WI38 (cell line): ENCODE results near the gene HOXA2.
A peak's percentile ranks its signal among the peaks of the same experiment; 100 is the strongest.

Experiments used
- H3K4me3 ChIP-seq: 2 replicates; pipeline ENCODE4 v1.5.1; 2011; ENCODE audit warnings: low read depth, mild to moderate bottlenecking, control low read depth, low read length
- TF ChIP-seq, protein P1 (sequence below): IDR thresholded peaks from 2 replicates; pipeline ENCODE4 v1.5.1; 2012; ENCODE audit warnings: low read depth, mild to moderate bottlenecking, control low read depth, low read length

HOXA2 gene

GRCh38 chr7:27111751-27112277 lies 9.3 kb upstream of the HOXA2 start:
- TF ChIP-seq, protein P1, sequence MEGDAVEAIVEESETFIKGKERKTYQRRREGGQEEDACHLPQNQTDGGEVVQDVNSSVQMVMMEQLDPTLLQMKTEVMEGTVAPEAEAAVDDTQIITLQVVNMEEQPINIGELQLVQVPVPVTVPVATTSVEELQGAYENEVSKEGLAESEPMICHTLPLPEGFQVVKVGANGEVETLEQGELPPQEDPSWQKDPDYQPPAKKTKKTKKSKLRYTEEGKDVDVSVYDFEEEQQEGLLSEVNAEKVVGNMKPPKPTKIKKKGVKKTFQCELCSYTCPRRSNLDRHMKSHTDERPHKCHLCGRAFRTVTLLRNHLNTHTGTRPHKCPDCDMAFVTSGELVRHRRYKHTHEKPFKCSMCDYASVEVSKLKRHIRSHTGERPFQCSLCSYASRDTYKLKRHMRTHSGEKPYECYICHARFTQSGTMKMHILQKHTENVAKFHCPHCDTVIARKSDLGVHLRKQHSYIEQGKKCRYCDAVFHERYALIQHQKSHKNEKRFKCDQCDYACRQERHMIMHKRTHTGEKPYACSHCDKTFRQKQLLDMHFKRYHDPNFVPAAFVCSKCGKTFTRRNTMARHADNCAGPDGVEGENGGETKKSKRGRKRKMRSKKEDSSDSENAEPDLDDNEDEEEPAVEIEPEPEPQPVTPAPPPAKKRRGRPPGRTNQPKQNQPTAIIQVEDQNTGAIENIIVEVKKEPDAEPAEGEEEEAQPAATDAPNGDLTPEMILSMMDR: no peak
- peak overlapping the region; percentile 65 for H3K4me3 ChIP-seq

GRCh38 chr7:27111042-27111750 lies 8.7 kb upstream of the HOXA2 start:
- H3K4me3 ChIP-seq: peak overlapping the region; percentile 65
- TF ChIP-seq, protein P1: no peak

DNA sequence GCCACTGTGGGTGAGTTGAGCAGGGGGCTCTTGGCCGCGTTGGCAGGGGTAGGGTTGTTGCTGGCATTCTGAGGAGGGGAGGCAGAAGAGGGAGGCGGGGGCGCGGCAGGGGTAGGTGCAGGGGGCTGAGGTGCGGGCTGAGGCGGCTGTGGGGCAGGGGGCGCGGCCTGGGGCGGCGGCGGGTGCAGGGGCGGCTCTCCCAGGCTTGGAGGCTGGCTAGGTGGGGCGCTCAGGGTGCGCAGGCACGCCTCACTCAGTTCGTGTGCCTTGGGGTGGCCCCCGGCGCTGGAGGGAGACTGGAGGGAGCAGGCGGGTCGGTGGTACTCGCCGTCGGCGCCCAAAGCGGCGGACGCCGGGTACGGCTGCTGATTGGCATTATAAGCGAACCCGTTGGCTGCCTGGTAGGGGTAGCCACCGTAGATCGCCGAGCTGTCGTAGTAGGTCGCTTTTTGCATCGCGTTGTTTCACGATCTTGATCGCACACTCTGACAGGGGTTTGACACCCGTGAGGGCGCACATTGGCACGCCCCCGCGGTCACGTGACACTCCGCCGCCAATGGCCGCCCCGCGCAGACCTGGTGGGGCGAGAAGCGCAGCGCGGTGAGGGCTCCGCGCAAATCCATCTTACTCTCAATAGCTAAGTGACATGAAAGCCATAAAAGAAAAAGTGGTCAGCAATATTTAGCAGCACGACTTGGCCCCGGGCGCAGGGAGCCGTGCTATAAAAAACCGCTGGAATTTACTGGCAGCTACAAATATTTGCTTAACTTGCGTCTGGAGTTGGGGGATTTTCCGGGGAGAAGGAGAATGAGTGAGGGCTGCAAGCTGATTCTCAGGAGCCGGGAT lies 7.9 kb upstream of the HOXA2 start:
- peak overlapping the region; percentile 65 for H3K4me3 ChIP-seq
- TF ChIP-seq, protein P1: no peak

- no peak overlapping the region; the same call in 1 of the 2 replicates for H3K4me3 ChIP-seq
- TF ChIP-seq, protein P1: no peak
Observed at GRCh38 chr7:27109466-27110185, 7.1 kb upstream of the HOXA2 start.

- peak overlapping the region; percentile 59 for H3K4me3 ChIP-seq
- TF ChIP-seq, protein P1: no peak
Observed at GRCh38 chr7:27108390-27109127, 6.1 kb upstream of the HOXA2 start.

DNA sequence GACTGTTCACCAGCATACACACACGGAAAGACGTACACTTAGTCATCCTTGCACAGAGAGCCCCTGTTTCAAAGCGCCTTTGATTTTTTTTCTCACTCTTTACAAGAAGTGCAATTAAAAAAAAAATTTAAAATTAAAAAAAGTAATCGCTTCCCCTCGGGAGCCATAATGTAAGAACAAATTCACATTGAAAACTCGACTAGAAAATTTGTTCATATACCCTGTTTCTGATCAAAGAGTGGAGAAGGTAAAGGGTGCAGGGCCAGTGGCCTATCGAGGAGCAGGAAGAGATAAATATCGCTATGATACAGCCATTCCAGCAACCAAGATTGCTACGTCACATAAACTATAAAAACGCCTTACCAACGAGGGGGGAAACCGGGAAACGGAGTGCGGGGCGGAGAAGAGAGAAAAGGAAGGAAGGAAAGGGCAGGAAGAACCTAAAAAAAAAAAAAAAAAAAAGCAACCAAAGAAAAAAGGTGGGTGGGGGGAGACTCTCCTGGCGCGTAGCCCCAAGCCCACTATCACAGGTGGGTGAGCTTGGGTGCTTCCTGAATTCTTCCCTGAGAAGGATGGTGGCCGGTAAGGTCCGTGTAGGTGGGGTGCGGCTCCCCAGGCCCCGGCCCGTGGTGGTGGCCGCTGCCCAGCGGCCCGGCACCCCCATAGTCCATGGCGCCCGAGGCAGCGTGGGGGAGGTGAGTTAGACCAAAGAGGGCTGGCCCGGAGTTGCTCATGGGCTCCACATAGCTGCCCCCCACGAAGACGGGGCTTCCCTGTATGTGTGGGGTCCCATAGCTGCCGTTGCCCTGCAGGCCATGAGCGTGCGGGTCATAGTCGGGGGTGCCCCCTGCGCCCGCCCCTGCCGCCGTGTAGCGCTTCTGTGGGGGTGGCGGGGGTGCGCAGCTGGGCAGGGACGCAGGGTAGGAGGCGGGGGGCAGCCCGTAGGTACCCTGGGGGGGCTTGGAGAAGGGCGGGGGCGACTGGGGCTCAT lies 5.2 kb upstream of the HOXA2 start:
- peak overlapping the region; percentile 59 for H3K4me3 ChIP-seq
- TF ChIP-seq, protein P1: no peak
